Astrocyte of the spinal cord (primary cell): ENCODE measurements around the gene GAREM1.

ENCODE experiments used
- DNase-seq: peaks from one replicate; pipeline ENCODE4 v3.0.0; 2011; ENCODE audit warnings: low read depth, low spot score
- H3K4me3 ChIP-seq: 2 replicates; pipeline ENCODE4 v1.5.1; 2011; ENCODE audit warnings: low read depth, mild to moderate bottlenecking, low read length, moderate library complexity
- CTCF ChIP-seq: IDR thresholded peaks from 2 replicates; pipeline ENCODE4 v1.5.1; 2012; ENCODE audit warnings: low read depth, mild to moderate bottlenecking, low read length, inconsistent platforms
- in situ Hi-C: cut with HindIII; loops from 2 replicates; pipeline ENCODE4 v1.10.0; 2017; ENCODE audit warnings: low sequenced_read_pairs

The GAREM1 gene

GRCh38 chr18:32280911-32281310 is 189.8 kb downstream of the GAREM1 start:
- H3K4me3 ChIP-seq = no peak overlapping the region
- no peak for DNase-seq
- in situ Hi-C loops = no loop called here
- TF ChIP-seq CTCF = no peak

- in situ Hi-C loops = no loop called here
- TF ChIP-seq CTCF = no peak
- DNase-seq = no peak
- no peak overlapping the region for H3K4me3 ChIP-seq
These were observed 190.4 kb downstream of the GAREM1 start for GRCh38 chr18:32280188-32280783.

GRCh38 chr18:32278177-32278799 is 192.4 kb downstream of the GAREM1 start:
- no peak for TF ChIP-seq CTCF
- in situ Hi-C loops = no loop called here
- no peak for DNase-seq
- no peak overlapping the region for H3K4me3 ChIP-seq

GRCh38 chr18:32277549-32277948 is 193.1 kb downstream of the GAREM1 start:
- in situ Hi-C loops = no loop called here
- DNase-seq = peak; percentile 27
- no peak overlapping the region for H3K4me3 ChIP-seq
- no peak for TF ChIP-seq CTCF

- no peak for TF ChIP-seq CTCF
- in situ Hi-C loops = no loop called here
- DNase-seq = no peak
- no peak overlapping the region for H3K4me3 ChIP-seq
These were observed 193.8 kb downstream of the GAREM1 start for GRCh38 chr18:32276906-32277305.

GRCh38 chr18:32276256-32276655 is 194.4 kb downstream of the GAREM1 start:
- no peak overlapping the region for H3K4me3 ChIP-seq
- no peak for DNase-seq
- in situ Hi-C loops = no loop called here
- no peak for TF ChIP-seq CTCF
